Activated T-helper 1 cell treated with anti-CD3 and anti-CD28 coated beads, Interleukin-2, amount 50 U/mL, for 16 hours (primary cell): Measurements from ENCODE around the gene SYCP2.
"Not testable (repeated sequence)": the region's sequence is repeated elsewhere in the genome, so short reads cannot be mapped to it uniquely, and the experiment has no call there.

Experiments
- DNase-seq, 2 donors: peaks; one replicate each; pipeline ENCODE4 v3.0.0-alpha.2; 2020; ENCODE audit warnings: low read depth in 1 of 2, low spot score in 1 of 2

SYCP2 gene, protein sequence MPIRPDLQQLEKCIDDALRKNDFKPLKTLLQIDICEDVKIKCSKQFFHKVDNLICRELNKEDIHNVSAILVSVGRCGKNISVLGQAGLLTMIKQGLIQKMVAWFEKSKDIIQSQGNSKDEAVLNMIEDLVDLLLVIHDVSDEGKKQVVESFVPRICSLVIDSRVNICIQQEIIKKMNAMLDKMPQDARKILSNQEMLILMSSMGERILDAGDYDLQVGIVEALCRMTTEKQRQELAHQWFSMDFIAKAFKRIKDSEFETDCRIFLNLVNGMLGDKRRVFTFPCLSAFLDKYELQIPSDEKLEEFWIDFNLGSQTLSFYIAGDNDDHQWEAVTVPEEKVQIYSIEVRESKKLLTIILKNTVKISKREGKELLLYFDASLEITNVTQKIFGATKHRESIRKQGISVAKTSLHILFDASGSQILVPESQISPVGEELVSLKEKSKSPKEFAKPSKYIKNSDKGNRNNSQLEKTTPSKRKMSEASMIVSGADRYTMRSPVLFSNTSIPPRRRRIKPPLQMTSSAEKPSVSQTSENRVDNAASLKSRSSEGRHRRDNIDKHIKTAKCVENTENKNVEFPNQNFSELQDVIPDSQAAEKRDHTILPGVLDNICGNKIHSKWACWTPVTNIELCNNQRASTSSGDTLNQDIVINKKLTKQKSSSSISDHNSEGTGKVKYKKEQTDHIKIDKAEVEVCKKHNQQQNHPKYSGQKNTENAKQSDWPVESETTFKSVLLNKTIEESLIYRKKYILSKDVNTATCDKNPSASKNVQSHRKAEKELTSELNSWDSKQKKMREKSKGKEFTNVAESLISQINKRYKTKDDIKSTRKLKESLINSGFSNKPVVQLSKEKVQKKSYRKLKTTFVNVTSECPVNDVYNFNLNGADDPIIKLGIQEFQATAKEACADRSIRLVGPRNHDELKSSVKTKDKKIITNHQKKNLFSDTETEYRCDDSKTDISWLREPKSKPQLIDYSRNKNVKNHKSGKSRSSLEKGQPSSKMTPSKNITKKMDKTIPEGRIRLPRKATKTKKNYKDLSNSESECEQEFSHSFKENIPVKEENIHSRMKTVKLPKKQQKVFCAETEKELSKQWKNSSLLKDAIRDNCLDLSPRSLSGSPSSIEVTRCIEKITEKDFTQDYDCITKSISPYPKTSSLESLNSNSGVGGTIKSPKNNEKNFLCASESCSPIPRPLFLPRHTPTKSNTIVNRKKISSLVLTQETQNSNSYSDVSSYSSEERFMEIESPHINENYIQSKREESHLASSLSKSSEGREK (N-terminal part only)

DNA sequence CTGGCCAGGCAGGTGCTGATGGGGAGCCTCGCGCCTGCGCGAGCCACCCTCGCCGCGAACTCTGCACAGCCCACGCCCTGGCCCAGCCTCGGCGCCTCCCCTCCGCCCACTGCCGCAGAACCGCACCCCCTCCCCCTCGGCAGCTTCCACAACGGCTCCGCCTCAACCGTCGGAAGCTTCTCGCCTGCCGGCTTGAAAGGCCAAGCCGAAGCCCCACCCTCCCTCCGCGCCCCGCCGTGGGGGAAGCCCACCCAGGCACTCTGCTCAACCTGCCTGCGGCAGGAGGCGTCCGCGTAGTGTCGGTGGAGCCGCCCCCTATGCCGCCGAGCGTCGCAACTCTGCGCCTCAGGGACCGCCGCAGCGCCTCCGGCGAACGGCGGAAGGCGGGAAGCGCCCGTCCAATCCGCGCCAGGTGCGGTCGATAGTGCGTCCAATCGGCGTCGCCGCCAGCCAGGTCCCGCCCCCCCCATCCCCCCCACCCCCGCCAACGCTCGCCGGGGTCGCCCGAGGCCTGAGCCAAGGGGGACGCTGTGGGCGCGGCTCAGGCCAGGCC lies at the start of gene SYCP2:
Gene SYCP2 (minus strand): TSS at position 342 of the 553 bp plus-strand sequence. CDS start 11,224 bp downstream, outside the sequence.
- DNase-seq: peak; percentile 22 to 54

DNA sequence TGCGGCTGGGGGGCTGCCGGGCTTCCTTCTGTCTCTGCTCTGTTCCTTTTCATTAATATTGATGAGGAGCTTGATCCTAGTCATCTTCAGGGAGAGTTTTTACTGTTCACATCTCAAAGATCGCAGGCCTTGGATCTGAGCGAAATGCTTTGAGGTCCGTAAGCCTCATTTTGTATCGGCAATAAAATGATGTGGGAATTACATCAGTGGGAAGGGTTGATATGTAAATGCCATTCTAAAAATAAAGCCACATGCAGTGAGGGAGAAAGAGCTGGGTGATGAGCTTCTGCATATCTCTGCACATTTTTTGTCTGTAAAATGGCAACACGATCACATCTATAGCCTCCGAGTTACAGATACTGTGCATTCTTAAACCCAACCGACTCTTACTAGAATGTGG lies 49.6 kb upstream of the SYCP2 start:
- no peak for DNase-seq

DNA sequence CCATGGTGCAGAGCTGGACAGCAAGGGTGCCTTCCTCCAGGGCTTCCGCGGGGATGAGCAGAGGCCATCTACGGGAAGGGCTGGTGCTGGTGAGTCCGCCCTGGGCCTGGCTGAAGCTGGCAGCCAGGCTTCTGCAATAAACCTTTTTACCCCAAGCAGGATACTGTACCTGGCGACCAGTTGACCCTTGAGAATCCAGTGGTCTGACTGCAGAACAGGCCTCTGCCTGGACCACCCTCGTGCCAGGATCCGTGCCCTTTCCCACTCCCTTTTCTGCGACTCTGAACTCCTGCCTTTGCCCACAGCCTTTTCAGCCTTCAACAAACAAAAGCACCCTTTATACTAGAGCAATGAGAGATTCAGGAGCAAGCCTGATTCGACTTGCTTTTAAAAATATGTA lies 43.6 kb upstream of the SYCP2 start:
- no peak for DNase-seq

DNA sequence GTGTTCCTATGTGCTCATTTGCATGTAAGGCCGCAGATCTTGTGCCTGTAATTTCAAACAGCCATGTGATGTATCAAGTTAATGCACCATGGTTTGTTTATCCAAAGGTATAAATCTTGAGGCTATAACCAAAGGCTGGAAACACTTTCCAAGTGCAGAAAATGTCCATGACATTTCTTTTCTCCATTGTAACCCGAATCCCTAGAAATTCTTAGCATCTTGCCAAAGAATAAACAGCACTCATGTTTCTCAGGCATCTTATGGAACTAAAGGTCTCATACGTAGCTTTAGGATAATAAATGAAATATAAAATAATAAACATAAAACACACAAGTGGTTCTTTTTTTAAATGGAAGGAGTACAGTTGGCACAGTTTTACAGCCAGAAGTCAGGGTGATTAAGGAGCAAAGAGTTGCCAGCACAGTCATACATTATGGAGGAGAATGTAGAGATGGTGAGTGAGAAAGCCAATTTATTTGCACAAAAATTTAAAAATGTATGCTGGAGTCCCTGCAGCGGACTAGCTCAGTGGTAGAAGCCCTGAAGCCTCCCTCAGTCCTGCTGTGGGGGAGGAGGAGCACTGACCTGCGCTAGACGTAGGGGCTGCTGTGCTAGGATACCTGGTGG lies 42.8 kb upstream of the SYCP2 start:
- no peak for DNase-seq

DNA sequence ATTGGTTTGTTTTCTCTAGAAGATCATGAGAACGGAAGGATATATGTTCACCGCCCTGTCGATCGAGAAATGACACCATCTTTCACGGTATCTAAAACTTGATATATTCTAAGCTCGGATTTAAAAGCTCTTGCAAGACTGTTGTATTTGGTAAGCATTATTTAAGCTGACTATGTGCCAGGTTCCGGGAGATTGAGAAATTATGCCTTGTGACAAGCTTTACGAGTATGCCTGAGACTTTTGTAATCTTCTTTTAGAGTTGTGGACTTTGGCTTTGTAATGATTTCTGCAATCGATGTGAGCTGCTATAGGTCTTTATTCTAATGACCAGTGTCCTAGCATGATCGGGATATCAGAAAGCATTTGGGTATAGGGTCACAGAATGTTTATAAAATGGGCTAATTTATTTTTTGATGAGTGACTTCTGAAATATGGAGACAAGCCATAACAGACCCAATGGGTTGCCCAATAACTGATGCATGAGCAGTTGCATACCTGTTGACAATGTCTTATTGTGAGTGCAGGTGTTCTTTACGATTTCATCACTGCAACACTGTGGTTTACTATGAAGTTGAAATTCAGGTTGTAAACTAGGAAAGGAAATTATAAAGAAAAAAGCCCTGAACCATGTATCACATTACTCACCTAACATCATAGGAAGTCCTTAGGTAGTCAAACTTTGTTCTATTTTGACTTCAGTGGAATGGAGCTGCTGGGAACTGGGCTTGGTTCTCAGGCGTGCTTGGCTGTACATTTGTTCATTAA lies 38.8 kb upstream of the SYCP2 start:
- DNase-seq: no peak

DNA sequence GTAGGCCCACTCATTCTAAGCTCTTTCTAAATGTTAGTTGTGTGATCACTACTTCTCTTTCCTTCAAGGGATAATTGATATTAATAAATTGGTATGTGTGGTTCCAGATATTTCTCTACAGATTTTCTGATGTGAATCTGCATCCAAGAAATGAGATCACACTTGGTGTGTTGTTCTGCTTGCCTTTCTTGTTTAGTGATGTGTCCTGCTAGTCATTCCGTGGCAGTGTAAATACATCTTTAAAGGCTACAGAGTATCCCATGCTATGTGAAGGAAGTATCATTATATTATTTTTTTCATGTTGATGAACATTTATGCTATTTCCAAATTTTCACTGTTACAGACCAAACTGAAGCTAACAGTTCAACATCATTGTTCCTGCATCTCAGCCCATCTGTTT lies 38.0 kb upstream of the SYCP2 start:
- no peak for DNase-seq

DNA sequence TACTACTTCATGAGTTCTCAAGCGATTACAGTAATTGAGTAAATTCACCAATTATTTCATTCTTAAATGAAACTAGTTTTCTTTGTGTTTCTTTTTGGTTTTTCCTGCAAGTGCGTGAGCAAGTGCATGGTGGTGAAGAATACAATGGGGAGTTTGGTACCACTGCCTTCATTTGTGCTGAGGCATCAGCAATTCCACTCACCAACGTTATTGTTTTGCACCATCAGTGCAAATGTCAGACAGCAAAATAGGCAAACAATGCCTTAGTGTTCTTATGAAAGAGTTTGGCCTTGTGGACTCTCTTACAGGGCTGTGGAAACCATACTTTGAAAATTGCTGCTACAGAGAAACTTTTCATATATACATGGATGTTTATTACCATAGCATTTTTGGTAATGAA lies 33.0 kb upstream of the SYCP2 start:
- DNase-seq: no peak

DNA sequence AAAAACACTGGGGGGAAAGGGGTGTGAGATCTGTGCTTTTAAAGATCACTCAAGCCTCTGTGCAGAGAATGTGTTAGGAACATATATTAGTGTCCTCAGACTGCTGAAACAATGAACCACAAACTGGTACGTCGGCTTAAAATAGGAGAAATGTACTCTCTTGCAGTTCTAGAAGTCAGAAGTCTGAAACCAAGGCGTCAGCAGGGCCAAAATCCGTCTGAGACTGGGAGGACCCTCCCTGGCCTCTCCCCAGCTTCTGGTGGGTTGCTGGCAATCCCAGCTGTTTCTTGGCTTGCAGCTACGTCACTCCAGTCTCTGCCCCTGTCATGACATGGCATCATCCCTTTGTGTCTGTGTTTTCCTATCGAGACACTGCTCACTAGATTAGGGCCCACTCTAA lies 28.7 kb upstream of the SYCP2 start:
- DNase-seq: no peak

DNA sequence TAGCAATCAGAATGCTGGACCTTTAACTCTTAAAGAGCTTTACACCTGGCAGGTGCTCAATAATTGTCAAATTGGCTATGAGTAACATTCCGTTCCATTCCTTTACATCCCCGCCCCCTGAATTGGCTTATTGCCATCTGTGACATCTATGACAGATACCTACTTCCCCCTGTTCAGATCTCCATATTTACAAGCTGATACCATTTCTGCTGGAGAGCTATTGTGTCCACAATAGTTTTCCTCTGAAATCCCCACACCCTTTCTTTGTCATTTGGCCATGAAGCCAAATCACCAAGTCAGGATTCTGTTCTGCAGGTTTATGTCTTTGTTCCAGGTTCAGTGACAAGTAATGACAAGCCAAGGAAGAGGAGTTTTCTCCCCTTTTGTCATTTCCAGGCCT lies 28.0 kb upstream of the SYCP2 start:
- DNase-seq: no peak

DNA sequence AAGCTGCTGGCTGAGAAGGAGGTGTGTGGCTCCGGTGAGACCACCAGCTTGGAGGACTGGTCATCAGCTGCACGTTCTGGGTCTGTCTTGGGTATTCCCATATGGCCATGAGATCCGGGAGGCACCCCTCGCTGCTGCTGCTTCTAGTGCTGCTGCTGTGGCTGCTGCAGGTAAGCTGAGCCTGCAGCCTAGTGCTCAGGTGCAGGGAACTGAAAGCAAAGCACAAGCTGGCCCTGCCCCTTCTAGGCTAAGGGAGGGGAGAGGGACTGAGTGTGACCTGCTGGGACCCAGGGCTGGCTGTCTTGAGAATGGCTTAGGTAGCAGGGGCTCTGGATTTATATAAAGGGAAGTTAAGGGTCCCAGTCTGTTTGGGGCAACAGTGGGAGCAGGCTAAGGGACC lies 25.2 kb upstream of the SYCP2 start:
- DNase-seq: no peak

DNA sequence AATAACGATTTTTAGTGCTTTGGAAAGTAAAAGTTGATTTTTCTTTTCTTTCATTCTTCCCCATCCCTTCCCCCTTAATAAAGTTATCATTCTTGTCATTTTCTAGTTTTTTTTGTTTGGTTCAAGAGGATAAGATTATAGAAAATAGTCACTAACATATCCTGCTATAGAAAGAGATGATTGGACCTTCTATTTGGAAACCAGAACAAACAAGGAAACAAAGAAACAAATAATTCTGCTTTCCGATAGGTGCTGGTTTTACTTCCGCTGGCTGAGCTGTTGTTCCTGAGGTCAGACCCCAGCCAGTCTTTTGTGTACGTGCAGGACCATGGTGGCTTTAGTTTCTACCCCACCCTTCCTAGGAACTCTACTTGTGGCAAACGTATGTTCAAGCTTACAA lies 24.7 kb upstream of the SYCP2 start, which contains the start of gene CDH26:
Gene CDH26 (plus strand): TSS at position 301 of the 400 bp plus-strand sequence. CDS start 304 bp downstream, outside the sequence.
- no peak for DNase-seq

DNA sequence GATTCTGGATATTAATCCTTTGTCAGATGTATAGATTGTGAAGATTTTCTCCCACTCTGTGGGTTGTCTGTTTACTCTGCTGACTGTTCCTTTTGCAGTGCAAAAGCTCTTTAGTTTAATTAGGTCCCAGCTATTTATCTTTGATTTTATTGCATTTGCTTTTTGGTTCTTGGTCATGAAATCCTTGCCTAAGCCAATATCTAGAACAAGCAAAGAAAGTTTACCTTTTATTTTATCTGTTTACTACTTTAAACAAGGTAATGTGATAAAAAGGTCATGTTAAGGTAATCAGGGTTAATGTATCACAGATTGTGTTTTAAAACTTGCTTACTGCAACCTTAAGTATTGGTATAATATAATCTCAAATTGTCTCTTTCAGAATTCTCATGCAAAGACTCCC lies 24.1 kb upstream of the SYCP2 start:
- DNase-seq: not testable (repeated sequence)

DNA sequence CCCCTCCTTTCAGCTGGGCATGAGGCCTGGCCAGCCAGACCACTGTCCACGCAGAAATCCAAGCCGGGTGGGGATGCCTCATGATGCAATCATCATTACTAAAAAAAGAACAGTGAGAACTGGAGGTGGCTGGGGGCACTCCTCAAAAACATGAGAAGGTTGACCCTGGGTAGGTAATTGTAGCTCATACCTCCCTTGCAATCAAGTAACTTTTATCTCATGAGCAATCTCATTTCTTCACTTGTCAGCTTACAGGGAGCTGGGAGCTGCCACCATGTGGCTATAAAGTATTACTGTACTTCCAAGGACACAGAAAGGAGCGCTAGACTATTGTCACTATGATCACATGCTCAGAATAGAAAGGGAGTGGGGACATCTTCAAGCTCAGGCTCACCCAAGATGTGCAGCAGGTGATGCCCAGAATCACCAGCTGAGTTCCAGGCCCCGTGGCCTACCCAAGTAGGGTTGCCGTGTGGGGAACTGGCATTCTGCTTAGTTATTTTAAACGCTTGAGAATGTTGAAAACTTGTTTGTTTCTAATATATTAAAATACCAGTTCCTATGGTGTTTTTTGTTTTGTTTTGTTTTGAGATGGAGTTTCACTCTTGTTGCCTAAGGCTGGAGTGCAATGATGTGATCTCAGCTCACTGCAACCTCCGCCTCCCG lies 21.8 kb upstream of the SYCP2 start:
- DNase-seq: no peak

DNA sequence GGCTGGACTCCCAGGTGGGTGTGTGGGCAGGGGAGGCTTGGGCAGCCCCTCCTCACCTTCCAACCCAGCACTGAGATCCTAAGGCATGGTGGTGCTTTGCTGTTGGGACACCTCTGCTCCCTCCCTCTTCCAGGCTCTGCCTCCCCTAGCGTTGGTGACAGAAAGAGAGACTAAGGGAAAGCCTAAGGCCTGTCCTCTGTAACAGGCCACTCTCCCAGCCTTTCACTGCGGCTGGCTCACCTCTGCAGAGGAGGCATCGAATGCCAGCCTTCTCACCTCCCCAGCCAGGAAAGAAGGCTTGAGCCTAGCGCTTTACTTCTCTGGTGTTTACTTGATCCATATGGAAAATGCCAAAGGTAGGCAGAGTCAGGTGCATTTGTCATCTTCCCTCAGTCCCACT lies 21.3 kb upstream of the SYCP2 start:
- DNase-seq: no peak

DNA sequence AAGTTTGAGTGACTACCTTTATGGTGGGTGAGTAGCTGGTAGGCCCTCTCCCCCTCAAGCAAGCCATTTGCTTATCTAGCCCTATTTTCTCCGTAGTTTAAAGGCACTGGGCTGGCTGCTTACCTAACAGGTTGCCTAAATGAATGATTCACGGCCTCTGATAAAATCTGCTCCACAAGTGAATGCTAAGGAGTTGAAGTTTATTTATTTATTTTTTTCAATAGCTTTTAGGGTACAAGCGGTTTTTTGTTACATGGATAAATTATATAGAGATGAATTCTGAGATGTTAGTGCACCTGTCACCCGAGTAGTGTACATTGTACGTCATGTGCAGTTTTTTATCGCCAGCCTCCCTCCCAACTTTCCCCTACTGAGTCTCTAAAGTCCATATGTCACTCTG lies 16.5 kb upstream of the SYCP2 start:
- no peak for DNase-seq

DNA sequence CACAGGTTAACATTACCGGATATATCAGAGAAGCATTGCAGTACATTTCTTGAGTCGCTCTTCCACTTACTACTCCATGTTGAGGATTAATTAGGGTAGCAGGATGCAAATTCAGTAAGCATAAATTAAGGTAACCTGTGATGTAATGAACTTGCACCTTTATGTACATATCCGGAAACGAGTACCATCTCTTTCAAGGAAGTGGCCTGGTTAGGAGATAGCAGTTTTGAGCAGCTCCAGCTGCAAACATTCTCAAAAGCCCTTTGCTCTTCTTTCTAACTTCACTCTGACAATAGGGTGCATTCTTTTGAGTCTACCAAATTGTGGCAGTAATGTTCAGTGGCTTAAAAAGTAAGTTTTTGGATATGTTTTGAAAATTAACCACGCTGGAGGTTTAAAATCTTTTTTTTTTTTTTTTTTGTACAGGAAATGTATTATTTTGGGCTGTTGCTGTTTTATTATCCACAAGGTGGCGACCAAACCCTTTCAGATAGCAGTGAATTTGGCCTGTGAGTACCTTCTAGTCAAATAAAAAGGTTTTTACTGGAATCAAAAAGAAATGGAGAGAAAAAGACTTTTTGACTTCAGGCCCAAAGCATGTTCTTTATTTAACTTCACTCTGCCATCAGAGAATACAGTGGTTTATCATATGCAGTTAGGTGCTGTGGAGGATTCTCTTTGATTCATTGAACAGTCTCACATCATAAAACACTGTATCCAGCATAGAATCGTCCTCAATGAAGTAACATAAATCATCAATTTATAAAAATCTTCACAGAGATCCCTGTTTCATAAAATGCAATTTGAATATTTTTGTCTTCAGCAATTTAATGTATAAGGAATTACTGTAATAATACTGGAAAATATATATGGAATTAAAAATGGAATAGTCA lies 15.6 kb upstream of the SYCP2 start:
- DNase-seq: no peak

DNA sequence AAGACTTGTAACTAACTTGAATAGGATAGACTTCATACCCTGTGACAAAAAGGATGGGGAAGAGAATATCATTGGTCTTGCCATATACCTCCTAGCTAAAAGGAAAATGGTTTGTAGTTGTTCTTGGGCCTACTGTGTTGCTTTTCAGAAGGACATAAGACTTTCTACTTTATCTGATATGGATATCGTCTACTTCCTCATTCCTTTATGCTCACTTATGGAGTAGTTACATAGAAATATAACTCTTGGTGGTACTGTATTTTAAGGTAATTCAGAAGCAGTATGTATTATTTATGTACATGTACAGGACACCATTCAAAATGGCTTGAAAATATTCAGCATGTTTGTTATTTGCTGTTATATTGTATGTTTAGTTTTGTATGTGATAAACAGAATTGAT lies 14.8 kb upstream of the SYCP2 start:
- no peak for DNase-seq

DNA sequence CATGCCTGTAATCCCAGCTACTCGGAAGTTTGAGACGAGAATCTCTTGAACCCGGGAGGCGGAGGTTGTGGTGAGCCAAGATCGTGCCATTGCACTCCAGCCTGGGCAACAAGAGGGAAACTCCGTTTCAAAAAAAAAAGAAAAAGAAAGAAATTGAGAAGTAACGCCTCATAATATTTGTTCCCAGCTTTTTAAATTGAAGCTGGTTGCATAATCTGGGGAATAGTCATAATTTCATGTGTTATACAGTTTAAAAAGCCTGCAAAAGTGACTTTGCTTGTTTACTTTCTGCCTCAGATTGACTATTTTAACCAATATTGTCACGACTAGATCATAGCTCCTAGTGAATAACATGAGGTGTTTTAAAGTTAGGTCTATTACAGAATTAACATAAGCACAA lies 13.9 kb upstream of the SYCP2 start:
- no peak for DNase-seq
